ENCODE data around the gene SLC35A3. TPM values are rescaled to one million over a fixed set of nuclear protein-coding genes. Genes with fewer than 3 reads are reported as not detected.

The SLC35A3 gene
- total and polyA plus RNA-seq, 7 experiments from 2014 or later: 13.9 to 31.6 (median 24.2) TPM

DNA sequence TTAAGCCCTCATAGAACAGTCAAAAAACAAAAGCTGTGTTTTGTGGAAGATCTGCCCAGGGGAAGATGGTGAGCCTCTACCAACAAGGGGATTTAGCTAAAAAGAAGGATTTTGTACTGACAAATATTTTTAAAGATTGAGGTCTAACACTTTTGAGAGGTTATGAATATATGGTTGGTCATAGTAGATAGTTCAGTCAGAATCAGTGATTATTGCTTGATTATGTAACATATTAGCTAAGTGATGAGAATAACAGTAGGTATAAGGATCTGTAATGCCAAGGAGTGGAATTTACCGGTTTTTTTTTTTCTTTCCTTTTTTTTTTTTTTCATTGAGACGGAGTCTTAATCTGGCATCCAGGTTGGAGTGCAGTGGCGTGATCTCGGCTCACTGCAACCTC, 83.9 kb downstream of the SLC35A3 start:
- Histone ChIP-seq H3K4me1 (ENCODE audit: control insufficient read depth in 2 of 2, insufficient read depth in 2 of 2, low read length in 2 of 2) (peaks cover 0 to 12% of the 10 kb centered on the region in 2 donors), H3K27me3 (ENCODE audit: control insufficient read depth in 2 of 2, insufficient read depth in 2 of 2, low read length in 2 of 2) (no peaks in the 10 kb centered on the region), H3K4me3 (ENCODE audit: low read length) (no peak overlapping the region), H3K9me3 (ENCODE audit: control insufficient read depth in 2 of 3, low read length in 3 of 3) (no peaks in the 10 kb centered on the region), H3K27ac (ENCODE audit: low read depth, low read length) (no peak overlapping the region), H3K36me3 (ENCODE audit: control insufficient read depth in 2 of 3, insufficient read depth in 3 of 3, low read length in 3 of 3) (peaks cover 0 to 26% (median under 1%) of the 10 kb centered on the region in 3 experiments)
- peaks cover 12 to 58% (median 52%) of the 10 kb centered on the region in 7 donors for H3K4me1 Mint-ChIP-seq
- no peaks in the 10 kb centered on the region for H3K9me3 Mint-ChIP-seq
- H3K36me3 Mint-ChIP-seq: peaks cover 6 to 36% (median 23%) of the 10 kb centered on the region in 5 donors
- ATAC-seq: no peak
- H3K27me3 Mint-ChIP-seq: no peaks in the 10 kb centered on the region
- CTCF ChIA-PET: interaction anchor here (0.7 kb wide), 1 partner anchor 1141 kb away, joined by 5 read pairs; no protein-coding TSS in a partner anchor
- peak overlapping the region in 4 of 9 donors; percentile 4 to 83 (median 19) for H3K27ac Mint-ChIP-seq
- intact Hi-C loops (cut with micrococcal nuclease): no loop called here
- DNase-seq: no peak
- no peak overlapping the region for H3K4me3 Mint-ChIP-seq
- POLR2A ChIA-PET: no interaction called here

DNA sequence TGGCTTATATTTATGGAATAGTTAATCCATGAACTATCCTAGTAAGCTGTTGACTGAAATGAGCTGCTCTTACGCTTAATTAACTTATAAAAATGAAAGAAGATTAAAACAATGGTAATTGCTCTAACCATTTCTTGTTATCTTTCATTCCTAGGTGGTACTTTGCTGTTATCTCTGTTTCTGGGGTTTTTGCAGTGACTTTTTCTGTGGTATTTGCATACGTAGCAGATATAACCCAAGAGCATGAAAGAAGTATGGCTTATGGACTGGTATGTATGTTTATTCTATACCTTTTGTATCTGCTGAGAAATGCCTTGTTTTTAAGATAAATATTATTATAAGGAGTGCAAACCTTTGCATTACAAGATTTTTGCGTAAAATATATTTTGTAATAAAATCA, 91.9 kb downstream of the SLC35A3 start:
- Mint-ChIP-seq H3K27ac (peak overlapping the region in 1 of 9 donors; percentile 28), H3K36me3 (peaks cover 0 to 51% (median 24%) of the 10 kb centered on the region in 5 donors), H3K9me3 (no peaks in the 10 kb centered on the region), H3K4me3 (no peak overlapping the region), H3K4me1 (peaks cover 21 to 42% (median 32%) of the 10 kb centered on the region in 7 donors), H3K27me3 (no peaks in the 10 kb centered on the region)
- Histone ChIP-seq H3K36me3 (ENCODE audit: control insufficient read depth in 2 of 3, insufficient read depth in 3 of 3, low read length in 3 of 3) (peaks cover 6 to 58% (median 32%) of the 10 kb centered on the region in 3 experiments), H3K4me1 (ENCODE audit: control insufficient read depth in 2 of 2, insufficient read depth in 2 of 2, low read length in 2 of 2) (peaks cover 3 to 6% of the 10 kb centered on the region in 2 donors), H3K9me3 (ENCODE audit: control insufficient read depth in 2 of 3, low read length in 3 of 3) (no peaks in the 10 kb centered on the region), H3K27ac (ENCODE audit: low read depth, low read length) (no peak overlapping the region), H3K4me3 (ENCODE audit: low read length) (no peak overlapping the region), H3K27me3 (ENCODE audit: control insufficient read depth in 2 of 2, insufficient read depth in 2 of 2, low read length in 2 of 2) (no peaks in the 10 kb centered on the region)
- DNase-seq (no peak), ATAC-seq (no peak)
- CTCF ChIA-PET: no interaction called here
- intact Hi-C loops (cut with micrococcal nuclease): loop anchor here in 1 of 2 donors (2.0 kb wide), 1 partner anchor 15 kb away; no protein-coding TSS in a partner anchor
- POLR2A ChIA-PET: no interaction called here

DNA sequence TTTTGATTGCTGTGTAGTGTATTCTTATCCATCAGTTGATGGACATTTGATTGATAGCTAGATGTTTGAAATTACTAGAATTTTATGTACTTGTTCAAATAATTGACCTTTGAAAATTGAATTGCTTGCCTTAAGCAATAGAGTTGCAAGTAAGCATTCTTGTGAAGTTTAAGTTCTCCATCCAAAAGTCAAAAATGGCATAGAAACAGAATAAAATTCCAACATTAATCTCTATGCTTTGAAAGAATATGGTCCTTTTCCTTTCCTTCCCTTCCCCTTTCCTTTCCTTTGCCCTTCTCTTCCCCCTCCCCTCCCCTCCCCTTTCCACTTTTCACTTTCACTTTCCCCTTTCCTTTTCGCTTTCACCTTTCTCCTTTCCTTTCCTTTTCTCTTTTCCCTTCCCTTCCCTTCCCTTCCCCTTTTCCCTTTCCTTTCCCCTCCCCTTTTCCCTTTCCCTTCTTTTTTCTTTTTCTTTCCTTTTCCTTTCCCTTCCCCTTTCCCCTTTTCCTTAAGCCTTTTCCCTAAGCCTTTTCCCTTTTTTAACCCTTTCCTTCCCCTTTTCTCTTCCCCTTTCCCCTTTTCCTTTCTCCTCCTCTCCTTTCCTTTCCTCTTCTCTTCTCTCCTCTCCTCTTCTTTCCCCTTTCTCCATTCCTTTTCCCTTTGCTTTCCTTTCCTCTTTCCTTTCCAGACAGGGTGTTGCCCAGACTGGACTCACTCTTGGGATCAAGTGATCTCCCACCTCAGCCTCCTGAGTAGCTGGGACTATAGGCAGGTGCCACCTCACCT, 95.6 kb downstream of the SLC35A3 start:
- DNase-seq (no peak), ATAC-seq (no peak)
- peaks cover 19 to 37% (median 30%) of the 10 kb centered on the region in 7 donors for H3K4me1 Mint-ChIP-seq
- CTCF ChIA-PET: no interaction called here
- no peaks in the 10 kb centered on the region for H3K9me3 Mint-ChIP-seq
- peak overlapping the region in 1 of 10 donors; percentile 16 for H3K4me3 Mint-ChIP-seq
- intact Hi-C loops (cut with micrococcal nuclease): no loop called here
- Histone ChIP-seq H3K9me3 (ENCODE audit: control insufficient read depth in 2 of 3, low read length in 3 of 3) (no peaks in the 10 kb centered on the region), H3K27me3 (ENCODE audit: control insufficient read depth in 2 of 2, insufficient read depth in 2 of 2, low read length in 2 of 2) (no peaks in the 10 kb centered on the region), H3K4me3 (ENCODE audit: low read length) (no peak overlapping the region), H3K4me1 (ENCODE audit: control insufficient read depth in 2 of 2, insufficient read depth in 2 of 2, low read length in 2 of 2) (peaks cover 3 to 6% of the 10 kb centered on the region in 2 donors), H3K36me3 (ENCODE audit: control insufficient read depth in 2 of 3, insufficient read depth in 3 of 3, low read length in 3 of 3) (peaks cover 12 to 76% (median 37%) of the 10 kb centered on the region in 3 experiments), H3K27ac (ENCODE audit: low read depth, low read length) (peak overlapping the region; percentile 20)
- no peaks in the 10 kb centered on the region for H3K27me3 Mint-ChIP-seq
- POLR2A ChIA-PET: no interaction called here
- H3K36me3 Mint-ChIP-seq: peaks cover 10 to 67% (median 35%) of the 10 kb centered on the region in 5 donors
- H3K27ac Mint-ChIP-seq: peak overlapping the region; percentile 2 to 87 (median 57)

DNA sequence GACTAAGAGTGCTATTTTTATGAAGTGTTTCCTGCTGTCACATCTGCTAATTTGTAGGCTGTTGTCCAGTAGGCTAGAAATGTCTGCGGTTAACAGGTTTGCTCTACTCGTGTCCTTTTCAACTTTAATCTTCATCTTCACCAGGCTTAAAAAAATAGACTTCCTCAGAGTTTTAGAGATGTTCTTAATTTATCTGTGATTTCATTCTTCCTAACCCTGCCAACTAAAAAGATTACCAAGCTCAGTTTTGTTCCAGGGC, 96.1 kb downstream of the SLC35A3 start:
- Mint-ChIP-seq H3K9me3 (no peaks in the 10 kb centered on the region), H3K36me3 (peaks cover 10 to 68% (median 39%) of the 10 kb centered on the region in 5 donors)

DNA sequence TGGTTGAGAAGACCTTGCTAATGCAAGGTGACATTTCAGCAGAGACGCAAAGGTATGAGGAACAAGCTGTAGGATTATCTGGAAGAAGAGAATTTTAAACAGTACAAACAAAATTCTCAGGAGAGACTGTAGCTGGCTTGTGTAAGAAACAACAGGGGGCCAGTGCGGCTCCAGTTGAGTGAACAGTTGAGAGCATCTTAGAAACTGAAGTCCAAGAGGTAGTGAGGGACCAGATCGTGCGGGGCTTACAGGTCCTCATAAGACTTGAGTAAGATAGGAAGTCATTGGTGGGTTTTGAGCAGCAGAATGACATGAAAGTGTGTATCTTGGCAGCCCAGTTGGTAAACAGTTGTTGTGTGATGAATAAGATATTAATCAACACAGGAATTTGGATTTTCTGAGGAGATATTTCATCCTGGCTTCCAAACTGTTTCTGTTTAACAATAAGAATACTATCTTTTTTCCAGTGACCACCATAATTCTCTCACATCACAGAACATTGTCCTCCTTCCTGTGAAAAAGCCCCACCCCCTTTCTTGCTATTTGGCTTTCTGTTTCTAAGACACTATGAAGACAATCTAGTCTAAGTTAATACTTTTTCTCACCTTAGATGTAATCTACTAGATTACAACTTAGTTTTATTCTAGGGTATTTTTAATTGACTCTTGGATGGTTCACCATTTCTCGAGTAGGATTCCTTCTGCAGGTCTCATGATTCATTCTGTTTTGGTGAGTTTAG, 100.6 kb downstream of the SLC35A3 start:
- CTCF ChIA-PET: no interaction called here
- Histone ChIP-seq H3K27me3 (ENCODE audit: control insufficient read depth in 2 of 2, insufficient read depth in 2 of 2, low read length in 2 of 2) (no peaks in the 10 kb centered on the region), H3K27ac (ENCODE audit: low read depth, low read length) (no peak overlapping the region), H3K4me1 (ENCODE audit: control insufficient read depth in 2 of 2, insufficient read depth in 2 of 2, low read length in 2 of 2) (peaks cover 0 to 4% of the 10 kb centered on the region in 2 donors), H3K9me3 (ENCODE audit: control insufficient read depth in 2 of 3, low read length in 3 of 3) (no peaks in the 10 kb centered on the region), H3K4me3 (ENCODE audit: low read length) (no peak overlapping the region), H3K36me3 (ENCODE audit: control insufficient read depth in 2 of 3, insufficient read depth in 3 of 3, low read length in 3 of 3) (peaks cover 25 to 90% (median 31%) of the 10 kb centered on the region in 3 experiments)
- Mint-ChIP-seq H3K4me3 (no peak overlapping the region), H3K4me1 (peaks cover 4 to 23% (median 13%) of the 10 kb centered on the region in 7 donors), H3K36me3 (peaks cover 21 to 65% (median 46%) of the 10 kb centered on the region in 5 donors), H3K27ac (peak overlapping the region in 6 of 9 donors; percentile 8 to 69 (median 29)), H3K27me3 (no peaks in the 10 kb centered on the region), H3K9me3 (no peaks in the 10 kb centered on the region)
- intact Hi-C loops (cut with micrococcal nuclease): no loop called here
- POLR2A ChIA-PET: no interaction called here
- DNase-seq (no peak), ATAC-seq (no peak)

More for the DNA sequence above, 96.1 kb downstream of the SLC35A3 start:
- CTCF ChIA-PET: no interaction called here
- H3K4me1 Mint-ChIP-seq: peaks cover 19 to 33% (median 24%) of the 10 kb centered on the region in 7 donors
- H3K4me3 Mint-ChIP-seq: peak overlapping the region in 1 of 10 donors; percentile 16
- ATAC-seq: no peak
- no peak for DNase-seq
- no peaks in the 10 kb centered on the region for H3K27me3 Mint-ChIP-seq
- Histone ChIP-seq H3K36me3 (ENCODE audit: control insufficient read depth in 2 of 3, insufficient read depth in 3 of 3, low read length in 3 of 3) (peaks cover 8 to 75% (median 37%) of the 10 kb centered on the region in 3 experiments), H3K4me3 (ENCODE audit: low read length) (no peak overlapping the region), H3K27ac (ENCODE audit: low read depth, low read length) (peak overlapping the region; percentile 20), H3K4me1 (ENCODE audit: control insufficient read depth in 2 of 2, insufficient read depth in 2 of 2, low read length in 2 of 2) (peaks cover 3 to 6% of the 10 kb centered on the region in 2 donors), H3K9me3 (ENCODE audit: control insufficient read depth in 2 of 3, low read length in 3 of 3) (no peaks in the 10 kb centered on the region), H3K27me3 (ENCODE audit: control insufficient read depth in 2 of 2, insufficient read depth in 2 of 2, low read length in 2 of 2) (no peaks in the 10 kb centered on the region)
- POLR2A ChIA-PET: no interaction called here
- H3K27ac Mint-ChIP-seq: peak overlapping the region in 8 of 9 donors; percentile 2 to 87 (median 44)
- intact Hi-C loops (cut with micrococcal nuclease): no loop called here

DNA sequence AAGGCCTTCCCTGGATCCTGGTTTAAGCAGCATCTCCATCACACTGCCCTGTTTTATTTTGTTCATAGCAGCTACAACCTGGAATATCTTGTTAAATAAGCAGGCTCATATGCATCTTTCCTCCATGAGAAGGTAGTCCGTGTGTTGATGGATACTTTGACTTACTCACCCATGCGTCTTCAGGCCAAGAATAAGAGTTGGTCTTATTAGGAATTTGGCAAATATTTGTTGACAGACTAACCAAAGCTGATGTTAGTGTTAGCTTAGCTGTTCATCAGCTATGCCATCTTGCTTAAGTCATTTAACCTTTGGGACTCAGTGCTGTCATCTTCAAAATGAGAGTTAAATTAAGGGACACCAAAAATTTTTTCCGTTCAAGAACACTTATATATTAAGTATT, 103.7 kb downstream of the SLC35A3 start:
- Histone ChIP-seq H3K4me1 (ENCODE audit: control insufficient read depth in 2 of 2, insufficient read depth in 2 of 2, low read length in 2 of 2) (no peaks in the 10 kb centered on the region), H3K27me3 (ENCODE audit: control insufficient read depth in 2 of 2, insufficient read depth in 2 of 2, low read length in 2 of 2) (no peaks in the 10 kb centered on the region), H3K36me3 (ENCODE audit: control insufficient read depth in 2 of 3, insufficient read depth in 3 of 3, low read length in 3 of 3) (peaks cover 32 to 76% (median 32%) of the 10 kb centered on the region in 3 experiments), H3K27ac (ENCODE audit: low read depth, low read length) (no peak overlapping the region), H3K9me3 (ENCODE audit: control insufficient read depth in 2 of 3, low read length in 3 of 3) (no peaks in the 10 kb centered on the region), H3K4me3 (ENCODE audit: low read length) (no peak overlapping the region)
- DNase-seq: no peak
- ChIA-PET POLR2A (no interaction called here), CTCF (no interaction called here)
- H3K27me3 Mint-ChIP-seq: no peaks in the 10 kb centered on the region
- H3K4me1 Mint-ChIP-seq: peaks cover 0 to 17% (median 7%) of the 10 kb centered on the region in 7 donors
- H3K9me3 Mint-ChIP-seq: no peaks in the 10 kb centered on the region
- peak overlapping the region in 1 of 9 donors; percentile 64 for H3K27ac Mint-ChIP-seq
- intact Hi-C loops (cut with micrococcal nuclease): no loop called here
- ATAC-seq: no peak
- H3K4me3 Mint-ChIP-seq: no peak overlapping the region
- H3K36me3 Mint-ChIP-seq: peaks cover 15 to 57% (median 41%) of the 10 kb centered on the region in 5 donors
